ENCODE data around the gene FANK1.
A peak's percentile ranks its signal among the peaks of the same experiment; 100 is the strongest.

FANK1 gene

DNA sequence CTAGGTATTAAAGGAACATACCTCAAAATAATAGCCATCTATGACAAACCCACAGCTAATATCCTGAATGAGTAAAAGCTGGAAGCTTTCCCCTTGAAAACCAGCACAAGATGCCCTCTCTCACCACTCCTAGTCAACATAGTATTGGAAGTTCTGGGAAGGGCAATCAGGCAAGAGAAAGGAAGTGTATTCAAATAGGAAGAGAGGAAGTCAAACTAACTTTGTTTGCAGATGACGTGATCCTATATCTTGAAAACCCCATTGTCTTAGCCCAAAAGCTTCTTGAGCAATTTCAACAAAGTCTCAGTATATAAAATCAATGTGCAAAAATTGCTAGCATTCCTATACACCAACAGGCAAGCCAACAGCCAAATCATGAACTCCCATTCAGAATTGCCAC lies 131.3 kb downstream of the FANK1 start:
- TF ChIP-seq, protein P1, sequence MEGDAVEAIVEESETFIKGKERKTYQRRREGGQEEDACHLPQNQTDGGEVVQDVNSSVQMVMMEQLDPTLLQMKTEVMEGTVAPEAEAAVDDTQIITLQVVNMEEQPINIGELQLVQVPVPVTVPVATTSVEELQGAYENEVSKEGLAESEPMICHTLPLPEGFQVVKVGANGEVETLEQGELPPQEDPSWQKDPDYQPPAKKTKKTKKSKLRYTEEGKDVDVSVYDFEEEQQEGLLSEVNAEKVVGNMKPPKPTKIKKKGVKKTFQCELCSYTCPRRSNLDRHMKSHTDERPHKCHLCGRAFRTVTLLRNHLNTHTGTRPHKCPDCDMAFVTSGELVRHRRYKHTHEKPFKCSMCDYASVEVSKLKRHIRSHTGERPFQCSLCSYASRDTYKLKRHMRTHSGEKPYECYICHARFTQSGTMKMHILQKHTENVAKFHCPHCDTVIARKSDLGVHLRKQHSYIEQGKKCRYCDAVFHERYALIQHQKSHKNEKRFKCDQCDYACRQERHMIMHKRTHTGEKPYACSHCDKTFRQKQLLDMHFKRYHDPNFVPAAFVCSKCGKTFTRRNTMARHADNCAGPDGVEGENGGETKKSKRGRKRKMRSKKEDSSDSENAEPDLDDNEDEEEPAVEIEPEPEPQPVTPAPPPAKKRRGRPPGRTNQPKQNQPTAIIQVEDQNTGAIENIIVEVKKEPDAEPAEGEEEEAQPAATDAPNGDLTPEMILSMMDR (conservative IDR thresholded peaks at IDR 0.05; ENCODE audit: low read depth, low read length), result no peak
- H3K4me3 ChIP-seq (ENCODE audit: low read length), result no peak overlapping the region
- no peak for DNase-seq (ENCODE audit: low read depth)

DNA sequence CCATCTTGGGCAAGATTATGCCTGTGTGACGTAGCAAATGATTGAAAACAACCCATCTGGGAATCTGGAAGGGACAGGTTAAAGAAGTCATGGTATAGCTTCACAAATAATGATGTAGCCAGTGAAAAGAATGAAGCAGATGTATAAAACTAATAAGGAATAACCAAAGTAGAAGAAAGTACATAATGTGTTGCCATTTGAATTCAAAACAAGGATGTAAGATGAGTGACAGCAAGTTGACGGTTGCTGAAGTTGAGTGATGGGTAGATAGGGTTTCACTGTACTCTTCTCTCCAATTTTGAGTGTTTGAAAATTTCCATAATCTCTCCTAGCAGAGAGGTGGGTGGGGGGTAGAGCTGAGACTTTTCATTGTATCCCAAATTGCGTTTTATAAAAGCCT lies 133.6 kb downstream of the FANK1 start:
- DNase-seq (ENCODE audit: low read depth), result no peak
- H3K4me3 ChIP-seq (ENCODE audit: low read length), result no peak overlapping the region
- TF ChIP-seq, protein P1 (conservative IDR thresholded peaks at IDR 0.05; ENCODE audit: low read depth, low read length), result no peak

DNA sequence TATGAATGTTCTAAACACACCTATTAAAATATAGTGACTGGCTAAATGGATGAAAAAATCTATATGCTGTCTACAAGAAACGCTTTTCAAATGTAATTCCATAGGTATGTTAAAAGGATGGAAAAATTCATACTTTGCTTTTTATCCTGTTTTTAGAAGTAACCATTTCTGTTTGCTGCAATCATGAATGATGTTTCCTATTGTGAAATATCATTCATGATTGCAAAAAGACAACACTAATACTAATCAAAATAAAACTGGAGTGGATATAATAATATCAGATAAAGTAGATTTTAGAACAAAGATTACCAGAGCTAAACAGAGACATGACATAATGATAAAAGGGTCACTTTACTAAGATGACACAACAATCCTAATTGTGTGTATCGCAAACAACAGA lies 138.2 kb downstream of the FANK1 start:
- H3K4me3 ChIP-seq (ENCODE audit: low read length), result no peak overlapping the region
- DNase-seq (ENCODE audit: low read depth), result no peak
- TF ChIP-seq, protein P1 (conservative IDR thresholded peaks at IDR 0.05; ENCODE audit: low read depth, low read length), result no peak

DNA sequence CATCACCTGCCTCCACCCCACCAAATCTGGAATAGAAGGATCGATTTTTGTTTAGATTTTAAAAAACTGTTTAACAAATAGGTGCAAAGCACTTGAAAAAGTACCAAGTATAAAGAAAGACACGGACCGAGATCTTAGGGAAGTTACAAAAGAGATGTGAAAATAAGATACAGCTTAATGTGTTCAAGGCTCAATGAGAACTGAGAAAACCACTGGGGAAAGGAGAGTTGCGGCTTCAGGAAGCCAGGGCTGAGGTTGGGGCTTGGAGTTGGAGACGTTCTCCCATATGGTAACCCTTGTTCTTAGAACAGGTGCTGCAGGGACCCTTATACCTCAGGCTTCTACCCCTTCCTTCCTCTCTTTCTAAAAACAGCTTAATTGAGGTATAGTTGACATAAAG lies 140.2 kb downstream of the FANK1 start:
- TF ChIP-seq, protein P1 (conservative IDR thresholded peaks at IDR 0.05; ENCODE audit: low read depth, low read length), result no peak

DNA sequence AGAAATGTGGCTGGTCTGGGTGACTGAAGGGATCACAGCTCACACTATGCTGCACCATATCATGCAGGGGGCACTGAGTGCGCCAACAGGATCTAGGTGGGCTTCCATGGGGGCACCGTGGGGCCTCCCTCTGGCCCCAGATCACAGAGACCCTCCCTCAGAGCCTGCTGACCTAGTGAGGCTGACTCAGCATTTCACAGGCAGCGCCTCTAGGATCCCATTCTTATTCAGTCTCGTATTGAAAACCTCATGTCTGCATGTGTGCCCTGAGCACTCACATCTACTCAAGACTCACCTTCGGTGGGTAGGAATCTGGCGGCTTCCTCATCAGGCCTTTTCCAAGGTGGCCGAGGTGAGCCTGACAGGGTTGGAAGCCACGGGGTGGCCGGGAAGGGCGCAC lies 141.6 kb downstream of the FANK1 start:
- no peak for DNase-seq (ENCODE audit: low read depth)
- no peak overlapping the region for H3K4me3 ChIP-seq (ENCODE audit: low read length)
- TF ChIP-seq, protein P1 (conservative IDR thresholded peaks at IDR 0.05; ENCODE audit: low read depth, low read length), result no peak

More for the DNA sequence above, 140.2 kb downstream of the FANK1 start:
- H3K4me3 ChIP-seq (ENCODE audit: low read length), result no peak overlapping the region
- DNase-seq (ENCODE audit: low read depth), result no peak

DNA sequence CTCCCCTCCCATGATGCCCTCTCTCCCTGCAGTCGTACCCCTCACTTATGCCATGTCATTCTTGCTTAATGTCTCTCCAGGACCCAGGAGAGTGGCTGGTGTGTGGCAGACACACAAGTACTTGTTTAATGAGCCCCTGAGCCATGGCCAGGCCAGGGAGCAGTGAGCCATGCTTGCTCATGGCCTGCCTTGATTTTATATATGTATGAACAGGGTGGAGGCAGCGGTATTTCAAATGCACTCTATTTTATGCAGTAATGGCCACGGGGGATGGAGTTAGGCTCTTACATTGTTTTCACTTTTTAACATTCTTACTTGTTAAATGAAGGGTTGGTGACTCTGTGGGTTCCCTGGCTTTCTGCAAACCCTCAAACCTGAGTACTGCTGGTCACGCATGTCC lies 144.8 kb downstream of the FANK1 start:
- TF ChIP-seq, protein P1 (conservative IDR thresholded peaks at IDR 0.05; ENCODE audit: low read depth, low read length), result no peak
- DNase-seq (ENCODE audit: low read depth), result no peak
- H3K4me3 ChIP-seq (ENCODE audit: low read length), result no peak overlapping the region

DNA sequence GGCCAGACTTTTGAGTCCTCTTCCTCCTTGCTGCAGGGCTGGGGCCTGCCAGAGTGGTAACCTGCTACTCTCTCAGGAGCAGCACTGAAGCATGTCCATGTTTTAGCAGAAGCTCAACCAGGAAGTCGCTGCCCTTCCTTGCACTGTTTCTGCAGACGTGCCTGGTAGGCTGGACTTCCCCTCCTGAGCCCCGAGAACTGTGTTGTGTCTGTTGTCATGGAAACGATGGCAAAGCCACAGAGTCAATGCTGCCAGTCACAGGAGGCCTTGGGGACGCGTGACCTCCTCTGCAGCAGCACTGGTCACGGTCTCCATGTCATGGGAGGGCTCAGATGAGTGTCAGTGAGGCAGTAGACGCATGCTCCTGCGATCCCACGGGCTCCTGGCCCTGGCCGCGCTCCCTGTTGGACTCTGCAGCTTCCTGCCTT lies 145.5 kb downstream of the FANK1 start:
- peak; percentile 97 for DNase-seq (ENCODE audit: low read depth)

More for the DNA sequence above, 145.5 kb downstream of the FANK1 start:
- H3K4me3 ChIP-seq (ENCODE audit: low read length), result no peak overlapping the region
- TF ChIP-seq, protein P1 (conservative IDR thresholded peaks at IDR 0.05; ENCODE audit: low read depth, low read length), result no peak
